ENCODE results near the gene KRTAP10-6.
"Not testable (repeated sequence)": the region's sequence is repeated elsewhere in the genome, so short reads cannot be mapped to it uniquely, and the experiment has no call there.

KRTAP10-6 gene

GRCh38 chr21:44566403-44566802 is 25.9 kb downstream of the KRTAP10-6 start:
- H3K9me3 ChIP-seq (ENCODE audit: control insufficient read depth, insufficient read depth, low read length), result no peaks in the 10 kb centered on the region
- no peak overlapping the region for H3K9ac ChIP-seq (ENCODE audit: low read depth, low read length)
- H3K27ac ChIP-seq (ENCODE audit: low read depth, low read length), result no peak overlapping the region
- no peak overlapping the region for H3K4me3 ChIP-seq (ENCODE audit: low read depth, low read length)
- H3K36me3 ChIP-seq (ENCODE audit: control insufficient read depth, insufficient read depth, low read length), result no peaks in the 10 kb centered on the region
- no peaks in the 10 kb centered on the region for H3K27me3 ChIP-seq (ENCODE audit: control insufficient read depth, insufficient read depth, low read length)
- H3K4me1 ChIP-seq (ENCODE audit: control insufficient read depth, insufficient read depth, low read length), result no peaks in the 10 kb centered on the region

- no peaks in the 10 kb centered on the region for H3K9me3 ChIP-seq (ENCODE audit: control insufficient read depth, insufficient read depth, low read length)
- H3K27ac ChIP-seq (ENCODE audit: low read depth, low read length), result no peak overlapping the region
- H3K36me3 ChIP-seq (ENCODE audit: control insufficient read depth, insufficient read depth, low read length), result no peaks in the 10 kb centered on the region
- no peaks in the 10 kb centered on the region for H3K27me3 ChIP-seq (ENCODE audit: control insufficient read depth, insufficient read depth, low read length)
- H3K9ac ChIP-seq (ENCODE audit: low read depth, low read length), result no peak overlapping the region
- H3K4me1 ChIP-seq (ENCODE audit: control insufficient read depth, insufficient read depth, low read length), result no peaks in the 10 kb centered on the region
- H3K4me3 ChIP-seq (ENCODE audit: low read depth, low read length), result no peak overlapping the region
Measured at GRCh38 chr21:44564886-44565598, 27.3 kb downstream of the KRTAP10-6 start.

GRCh38 chr21:44564099-44564498 is 28.2 kb downstream of the KRTAP10-6 start:
- no peak overlapping the region for H3K4me3 ChIP-seq (ENCODE audit: low read depth, low read length)
- H3K9ac ChIP-seq (ENCODE audit: low read depth, low read length), result no peak overlapping the region
- no peak overlapping the region for H3K27ac ChIP-seq (ENCODE audit: low read depth, low read length)
- no peaks in the 10 kb centered on the region for H3K27me3 ChIP-seq (ENCODE audit: control insufficient read depth, insufficient read depth, low read length)
- no peaks in the 10 kb centered on the region for H3K36me3 ChIP-seq (ENCODE audit: control insufficient read depth, insufficient read depth, low read length)
- no peaks in the 10 kb centered on the region for H3K9me3 ChIP-seq (ENCODE audit: control insufficient read depth, insufficient read depth, low read length)
- H3K4me1 ChIP-seq (ENCODE audit: control insufficient read depth, insufficient read depth, low read length), result no peaks in the 10 kb centered on the region

- H3K4me3 ChIP-seq (ENCODE audit: low read depth, low read length), result no peak within 1 kb of the TSS
- no peaks in the 10 kb centered on the region for H3K36me3 ChIP-seq (ENCODE audit: control insufficient read depth, insufficient read depth, low read length)
- H3K9ac ChIP-seq (ENCODE audit: low read depth, low read length), result no peak within 1 kb of the TSS
- no peaks in the 10 kb centered on the region for H3K9me3 ChIP-seq (ENCODE audit: control insufficient read depth, insufficient read depth, low read length)
- H3K27ac ChIP-seq (ENCODE audit: low read depth, low read length), result no peak within 1 kb of the TSS
- H3K4me1 ChIP-seq (ENCODE audit: control insufficient read depth, insufficient read depth, low read length), result no peaks in the 10 kb centered on the region
- H3K27me3 ChIP-seq (ENCODE audit: control insufficient read depth, insufficient read depth, low read length), result no peaks in the 10 kb centered on the region
Measured at GRCh38 chr21:44558695-44559094, 33.6 kb downstream of the KRTAP10-6 start, which contains the start of gene KRTAP10-3. KRTAP10-3 (minus strand) TSS chr21:44558795; CDS start chr21:44558715, 80 bp downstream.

GRCh38 chr21:44558329-44558675 is 34.0 kb downstream of the KRTAP10-6 start:
- not testable (repeated sequence) for H3K4me3 ChIP-seq (ENCODE audit: low read depth, low read length); H3K4me1 ChIP-seq (ENCODE audit: control insufficient read depth, insufficient read depth, low read length); H3K9me3 ChIP-seq (ENCODE audit: control insufficient read depth, insufficient read depth, low read length); H3K27ac ChIP-seq (ENCODE audit: low read depth, low read length); H3K9ac ChIP-seq (ENCODE audit: low read depth, low read length); H3K27me3 ChIP-seq (ENCODE audit: control insufficient read depth, insufficient read depth, low read length); H3K36me3 ChIP-seq (ENCODE audit: control insufficient read depth, insufficient read depth, low read length)

GRCh38 chr21:44557491-44558328 is 34.6 kb downstream of the KRTAP10-6 start:
- Histone ChIP-seq H3K36me3 (ENCODE audit: control insufficient read depth, insufficient read depth, low read length) (no peaks in the 10 kb centered on the region), H3K9me3 (ENCODE audit: control insufficient read depth, insufficient read depth, low read length) (no peaks in the 10 kb centered on the region), H3K27me3 (ENCODE audit: control insufficient read depth, insufficient read depth, low read length) (no peaks in the 10 kb centered on the region), H3K27ac (ENCODE audit: low read depth, low read length) (no peak overlapping the region), H3K4me3 (ENCODE audit: low read depth, low read length) (no peak overlapping the region), H3K9ac (ENCODE audit: low read depth, low read length) (no peak overlapping the region), H3K4me1 (ENCODE audit: control insufficient read depth, insufficient read depth, low read length) (0 out of 2 replicates have a peak, but pooled peaks cover 2% of the 10 kb centered on the region)

- H3K4me3 ChIP-seq (ENCODE audit: low read depth, low read length), result no peak overlapping the region
- no peak overlapping the region for H3K27ac ChIP-seq (ENCODE audit: low read depth, low read length)
- H3K9me3 ChIP-seq (ENCODE audit: control insufficient read depth, insufficient read depth, low read length), result no peaks in the 10 kb centered on the region
- H3K27me3 ChIP-seq (ENCODE audit: control insufficient read depth, insufficient read depth, low read length), result no peaks in the 10 kb centered on the region
- H3K9ac ChIP-seq (ENCODE audit: low read depth, low read length), result no peak overlapping the region
- 0 out of 2 replicates have a peak, but pooled peaks cover 3% of the 10 kb centered on the region for H3K4me1 ChIP-seq (ENCODE audit: control insufficient read depth, insufficient read depth, low read length)
- no peaks in the 10 kb centered on the region for H3K36me3 ChIP-seq (ENCODE audit: control insufficient read depth, insufficient read depth, low read length)
Measured at GRCh38 chr21:44556879-44557278, 35.4 kb downstream of the KRTAP10-6 start.

- Histone ChIP-seq H3K36me3 (ENCODE audit: control insufficient read depth, insufficient read depth, low read length) (no peaks in the 10 kb centered on the region), H3K27ac (ENCODE audit: low read depth, low read length) (no peak overlapping the region), H3K4me3 (ENCODE audit: low read depth, low read length) (no peak overlapping the region), H3K4me1 (ENCODE audit: control insufficient read depth, insufficient read depth, low read length) (0 out of 2 replicates have a peak, but pooled peaks cover 3% of the 10 kb centered on the region), H3K27me3 (ENCODE audit: control insufficient read depth, insufficient read depth, low read length) (no peaks in the 10 kb centered on the region), H3K9me3 (ENCODE audit: control insufficient read depth, insufficient read depth, low read length) (no peaks in the 10 kb centered on the region), H3K9ac (ENCODE audit: low read depth, low read length) (no peak overlapping the region)
Measured at GRCh38 chr21:44555200-44555875, 37.0 kb downstream of the KRTAP10-6 start.

- Histone ChIP-seq H3K4me3 (ENCODE audit: low read depth, low read length) (no peak overlapping the region), H3K27me3 (ENCODE audit: control insufficient read depth, insufficient read depth, low read length) (no peaks in the 10 kb centered on the region), H3K9ac (ENCODE audit: low read depth, low read length) (no peak overlapping the region), H3K36me3 (ENCODE audit: control insufficient read depth, insufficient read depth, low read length) (no peaks in the 10 kb centered on the region), H3K27ac (ENCODE audit: low read depth, low read length) (no peak overlapping the region), H3K9me3 (ENCODE audit: control insufficient read depth, insufficient read depth, low read length) (no peaks in the 10 kb centered on the region), H3K4me1 (ENCODE audit: control insufficient read depth, insufficient read depth, low read length) (peaks cover 21% of the 10 kb centered on the region)
Measured at GRCh38 chr21:44552681-44553080, 39.6 kb downstream of the KRTAP10-6 start.

- Histone ChIP-seq H3K9ac (ENCODE audit: low read depth, low read length) (no peak overlapping the region), H3K4me3 (ENCODE audit: low read depth, low read length) (no peak overlapping the region), H3K4me1 (ENCODE audit: control insufficient read depth, insufficient read depth, low read length) (peaks cover 23% of the 10 kb centered on the region), H3K36me3 (ENCODE audit: control insufficient read depth, insufficient read depth, low read length) (no peaks in the 10 kb centered on the region), H3K27ac (ENCODE audit: low read depth, low read length) (no peak overlapping the region), H3K27me3 (ENCODE audit: control insufficient read depth, insufficient read depth, low read length) (no peaks in the 10 kb centered on the region), H3K9me3 (ENCODE audit: control insufficient read depth, insufficient read depth, low read length) (no peaks in the 10 kb centered on the region)
Measured at GRCh38 chr21:44552136-44552535, 40.2 kb downstream of the KRTAP10-6 start.
